Liver (tissue), 9 donors: Measurements from ENCODE around the gene ATG5. TPM values are rescaled to one million over a fixed set of nuclear protein-coding genes. Genes with fewer than 3 reads are reported as not detected.

Experiments
- DNase-seq: peaks from one replicate; pipeline ENCODE4 v3.0.0-alpha.2; 2017; ENCODE audit warnings: low spot score
- H3K27ac ChIP-seq, 2 donors: one replicate each; pipeline ENCODE4 v1.7.0; 2013; ENCODE audit warnings: inconsistent platforms in 2 of 2, low read length in 2 of 2, control low read depth in 1 of 2, low read depth in 1 of 2, mild to moderate bottlenecking in 1 of 2
- H3K27me3 ChIP-seq, 4 donors: one replicate each; pipeline versions ENCODE4 v1.6.1 to v1.7.0; 2013; ENCODE audit warnings: low read length in 3 of 4, inconsistent platforms in 1 of 4, mild to moderate bottlenecking in 1 of 4, moderate library complexity in 1 of 4; ENCODE audit not compliant: control insufficient read depth in 4 of 4, insufficient read depth in 4 of 4
- H3K36me3 ChIP-seq, 4 donors: one replicate each; pipeline versions ENCODE4 v1.6.1 to v1.7.0; 2013; ENCODE audit warnings: low read length in 3 of 4, mild to moderate bottlenecking in 3 of 4, low read depth in 1 of 4, moderate library complexity in 1 of 4; ENCODE audit not compliant: control insufficient read depth in 4 of 4, insufficient read depth in 3 of 4
- H3K4me1 ChIP-seq, 4 donors: one replicate each; pipeline versions ENCODE4 v1.6.1 to v1.7.0; 2013; ENCODE audit warnings: low read length in 3 of 4, mild to moderate bottlenecking in 3 of 4, moderate library complexity in 1 of 4; ENCODE audit not compliant: control insufficient read depth in 4 of 4, insufficient read depth in 4 of 4
- H3K4me3 ChIP-seq, 3 donors: one replicate each; pipeline versions ENCODE4 v1.6.1 to v1.7.0; 2013; ENCODE audit warnings: low read length in 3 of 3, control low read depth in 1 of 3, low read depth in 1 of 3, mild to moderate bottlenecking in 1 of 3
- H3K9ac ChIP-seq, 2 donors: one replicate each; pipeline ENCODE4 v1.7.0; 2013; ENCODE audit warnings: low read length in 2 of 2, mild to moderate bottlenecking in 2 of 2, moderate library complexity in 2 of 2, control low read depth in 1 of 2, low read depth in 1 of 2
- H3K9me3 ChIP-seq, 4 donors: one replicate each; pipeline versions ENCODE4 v1.6.1 to v1.7.0; 2013; ENCODE audit warnings: low read length in 3 of 4; ENCODE audit not compliant: control insufficient read depth in 4 of 4
- ATF3 ChIP-seq: IDR thresholded peaks from 2 replicates; pipeline ENCODE4 v1.6.1; 2016; ENCODE audit warnings: antibody characterized with exemption
- CTCF ChIP-seq: fragments of 150-350 bp; IDR thresholded peaks from 2 replicates; pipeline ENCODE4 v1.5.1; 2017; ENCODE audit warnings: improper control_type of control experiment, low read depth, low read length; ENCODE audit not compliant: missing input control
- EGR1 ChIP-seq, 2 donors: IDR thresholded peaks; 2 replicates each; pipeline ENCODE4 v1.6.1; 2016 to 2018; ENCODE audit warnings: antibody characterized with exemption in 2 of 2, low read depth in 2 of 2
- FOXA1 ChIP-seq: IDR thresholded peaks from 2 replicates; pipeline ENCODE4 v1.6.1; 2016; ENCODE audit warnings: antibody characterized with exemption
- FOXA2 ChIP-seq: IDR thresholded peaks from 2 replicates; pipeline ENCODE4 v1.6.1; 2016; ENCODE audit warnings: antibody characterized with exemption
- GABPA ChIP-seq, 2 donors: IDR thresholded peaks in 1 of 2; conservative IDR thresholded peaks in 1 of 2; 2 replicates each; pipeline ENCODE4 v1.6.1; 2016; ENCODE audit warnings: antibody characterized with exemption in 2 of 2, mild to moderate bottlenecking in 1 of 2, moderate library complexity in 1 of 2
- HNF4A ChIP-seq, 2 donors: conservative IDR thresholded peaks; 2 replicates each; pipeline ENCODE4 v1.6.1; 2016; ENCODE audit warnings: antibody characterized with exemption in 2 of 2, mild to moderate bottlenecking in 2 of 2
- HNF4G ChIP-seq: IDR thresholded peaks from 2 replicates; pipeline ENCODE4 v1.6.1; 2016; ENCODE audit warnings: antibody characterized with exemption
- JUND ChIP-seq, 2 donors: IDR thresholded peaks; 2 replicates each; pipeline ENCODE4 v1.6.1; 2016; ENCODE audit warnings: antibody characterized with exemption in 2 of 2
- MAX ChIP-seq: IDR thresholded peaks from 2 replicates; pipeline ENCODE4 v1.6.1; 2016; ENCODE audit warnings: antibody characterized with exemption
- NR2F2 ChIP-seq: IDR thresholded peaks from 2 replicates; pipeline ENCODE4 v1.6.1; 2016; ENCODE audit warnings: antibody characterized with exemption
- RAD21 ChIP-seq, 2 donors: IDR thresholded peaks; 2 replicates each; pipeline ENCODE4 v1.6.1; 2016; ENCODE audit warnings: antibody characterized with exemption in 2 of 2, mild to moderate bottlenecking in 2 of 2
- REST ChIP-seq: IDR thresholded peaks from 2 replicates; pipeline ENCODE4 v1.6.1; 2016; ENCODE audit warnings: antibody characterized with exemption, mild to moderate bottlenecking
- RXRA ChIP-seq, 2 donors: IDR thresholded peaks; 2 replicates each; pipeline ENCODE4 v1.6.1; 2017 to 2018; ENCODE audit warnings: antibody characterized with exemption in 2 of 2, mild to moderate bottlenecking in 1 of 2
- SP1 ChIP-seq: IDR thresholded peaks from 2 replicates; pipeline ENCODE4 v1.6.1; 2018; ENCODE audit warnings: antibody characterized with exemption, mild to moderate bottlenecking
- TAF1 ChIP-seq: conservative IDR thresholded peaks from 2 replicates; pipeline ENCODE4 v1.6.1; 2016; ENCODE audit warnings: antibody characterized with exemption, mild to moderate bottlenecking
- YY1 ChIP-seq: IDR thresholded peaks from 2 replicates; pipeline ENCODE4 v1.6.1; 2016; ENCODE audit warnings: antibody characterized with exemption, mild to moderate bottlenecking
- ZBTB33 ChIP-seq: IDR thresholded peaks from 2 replicates; pipeline ENCODE4 v1.6.1; 2016; ENCODE audit warnings: antibody characterized with exemption
- WGBS: extraction: QIAGEN DNeasy Blood & Tissue Kit; methylation state at CpG from one replicate; pipeline ENCODE4 v1.1.7; 2013; 5-methylcytosine and 5-hydroxymethylcytosine counted together
- polyA plus RNA-seq, 2 donors: library from polyadenylated mRNA; stranded (reverse) in 1 of 2; unstranded in 1 of 2; fragments of 200-250 nt in 1 of 2; fragments of >200 nt in 1 of 2; fragmentation: Nextera tagmentation in 1 of 2; extraction: Ambion mirVana in 1 of 2; gene quantifications; one replicate each; pipeline versions ENCODE4 v1.2.1 to v1.2.3, GENCODE V29; 2013 to 2015
- total RNA-seq, 2 donors: library from RNA; depleted of rRNA; stranded (reverse); fragments of >200 nt; gene quantifications; one replicate each; pipeline ENCODE4 v1.2.3, GENCODE V29; 2014
- donor health status: healthy.
- donor health status: healthy.
- donor health status: healthy.
- donor health status: healthy.
- donor health status: healthy.

ATG5 gene
- total and polyA plus RNA-seq, 4 donors = 10.0 to 25.7 (median 19.7) TPM

GRCh38 chr6:106281661-106282060, 43.9 kb downstream of the ATG5 start:
- H3K9me3 ChIP-seq = no peaks in the 10 kb centered on the region
- H3K27ac ChIP-seq = no peak overlapping the region
- no peak overlapping the region for H3K9ac ChIP-seq
- no peak for DNase-seq
- no peaks in the 10 kb centered on the region for H3K27me3 ChIP-seq
- peaks cover 0 to 12% (median 5%) of the 10 kb centered on the region in 4 donors for H3K36me3 ChIP-seq
- H3K4me3 ChIP-seq = no peak overlapping the region
- TF ChIP-seq CTCF = no peak
- no peak for TF ChIP-seq FOXA1
- no peak for TF ChIP-seq ZBTB33
- TF ChIP-seq RXRA (IDR thresholded peaks at IDR 0.05) = no peak
- TF ChIP-seq SP1 = no peak
- TF ChIP-seq RAD21 (IDR thresholded peaks at IDR 0.05) = no peak
- no peak for TF ChIP-seq JUND (IDR thresholded peaks at IDR 0.05)
- no peak for TF ChIP-seq HNF4G
- TF ChIP-seq REST = no peak
- TF ChIP-seq MAX = no peak
- no peak for TF ChIP-seq GABPA (IDR thresholded peaks at IDR 0.05 in 1 of 2, conservative IDR thresholded peaks at IDR 0.05 in 1 of 2)
- TF ChIP-seq FOXA2 = no peak
- no peak for TF ChIP-seq HNF4A (conservative IDR thresholded peaks at IDR 0.05)
- no peak for TF ChIP-seq YY1
- no peak for TF ChIP-seq NR2F2
- no peak for TF ChIP-seq TAF1
- no peak for TF ChIP-seq ATF3
- no peak for TF ChIP-seq EGR1 (IDR thresholded peaks at IDR 0.05; ENCODE audit: low read depth in 2 of 2)
- no peaks in the 10 kb centered on the region for H3K4me1 ChIP-seq
- 91% methylated on average over 2 of the region's 2 CpGs for WGBS
